Measurements from ENCODE around the gene UBASH3A.

- TF ChIP-seq CTCF (IDR thresholded peaks at IDR 0.05; ENCODE audit: borderline replicate concordance, extremely low read depth, low read length, poor library complexity, severe bottlenecking): no peak
- TF ChIP-seq EZH2 (IDR thresholded peaks at IDR 0.05; ENCODE audit: borderline replicate concordance, low read depth, low read length, severe bottlenecking): no peak
Measured at GRCh38 chr21:42469272-42469671, 65.6 kb downstream of the UBASH3A start.
